ENCODE results near the gene MDK.

- no peak for TF ChIP-seq CTCF (IDR thresholded peaks at IDR 0.05)
- no peak for TF ChIP-seq POLR2A (IDR thresholded peaks at IDR 0.05)
These were observed 29.9 kb upstream of the MDK start for GRCh38 chr11:46351606-46352005.

Data from body of pancreas (tissue), 4 donors.